NCI-H2171 treated with DMSO at 0.1 percent for 48 hours (cell line): ENCODE data around the gene ROGDI.
A peak's percentile ranks its signal among the peaks of the same experiment; 100 is the strongest.

ENCODE experiments used
- DNase-seq: peaks from one replicate; lab custom pipeline; 2025; lab: John Stamatoyannopoulos, UW

ROGDI gene

DNA sequence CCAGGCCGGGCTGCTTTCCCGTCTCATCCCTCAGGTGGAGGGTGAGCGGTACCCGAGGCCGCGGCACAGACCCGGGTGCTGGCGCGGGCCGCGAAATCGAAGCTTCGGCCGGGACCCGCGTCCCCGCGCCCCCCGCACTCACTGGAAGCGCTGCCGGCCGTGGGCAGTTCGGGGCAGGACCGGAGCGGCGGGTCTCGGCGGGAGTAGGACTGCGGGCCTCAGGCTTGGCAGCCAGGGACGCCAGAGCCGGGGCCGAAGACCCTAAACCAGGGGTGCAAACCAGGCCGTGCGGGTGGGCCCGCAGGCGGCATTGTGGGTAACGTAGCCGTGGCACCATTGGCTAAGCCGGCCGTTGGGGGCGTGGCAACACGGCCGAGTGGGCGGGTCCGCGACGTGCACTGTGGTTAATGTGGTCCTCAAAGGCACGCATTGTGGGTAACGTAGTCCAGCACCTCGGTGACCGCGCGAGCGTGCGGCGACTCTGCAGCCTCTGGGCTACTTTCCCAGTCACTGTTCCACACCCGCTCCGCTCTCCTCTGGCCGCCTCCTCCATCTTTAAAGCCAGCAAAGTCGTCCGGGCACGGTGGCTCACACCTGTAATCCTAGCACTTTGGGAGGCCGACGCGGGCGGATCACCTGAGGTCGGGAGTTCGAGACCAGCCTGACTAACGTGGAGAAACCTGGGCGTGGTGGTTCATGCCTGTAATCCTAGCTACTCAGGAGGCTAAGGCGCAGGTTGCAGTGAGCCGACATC, 35.4 kb downstream of the ROGDI start, which contains the start of gene ZNF500:
Gene ZNF500, minus strand, starts transcription at position 288 of the 754 bp plus-strand sequence. CDS start 1,184 bp downstream, outside the sequence.
- peak; percentile 93 for DNase-seq

DNA sequence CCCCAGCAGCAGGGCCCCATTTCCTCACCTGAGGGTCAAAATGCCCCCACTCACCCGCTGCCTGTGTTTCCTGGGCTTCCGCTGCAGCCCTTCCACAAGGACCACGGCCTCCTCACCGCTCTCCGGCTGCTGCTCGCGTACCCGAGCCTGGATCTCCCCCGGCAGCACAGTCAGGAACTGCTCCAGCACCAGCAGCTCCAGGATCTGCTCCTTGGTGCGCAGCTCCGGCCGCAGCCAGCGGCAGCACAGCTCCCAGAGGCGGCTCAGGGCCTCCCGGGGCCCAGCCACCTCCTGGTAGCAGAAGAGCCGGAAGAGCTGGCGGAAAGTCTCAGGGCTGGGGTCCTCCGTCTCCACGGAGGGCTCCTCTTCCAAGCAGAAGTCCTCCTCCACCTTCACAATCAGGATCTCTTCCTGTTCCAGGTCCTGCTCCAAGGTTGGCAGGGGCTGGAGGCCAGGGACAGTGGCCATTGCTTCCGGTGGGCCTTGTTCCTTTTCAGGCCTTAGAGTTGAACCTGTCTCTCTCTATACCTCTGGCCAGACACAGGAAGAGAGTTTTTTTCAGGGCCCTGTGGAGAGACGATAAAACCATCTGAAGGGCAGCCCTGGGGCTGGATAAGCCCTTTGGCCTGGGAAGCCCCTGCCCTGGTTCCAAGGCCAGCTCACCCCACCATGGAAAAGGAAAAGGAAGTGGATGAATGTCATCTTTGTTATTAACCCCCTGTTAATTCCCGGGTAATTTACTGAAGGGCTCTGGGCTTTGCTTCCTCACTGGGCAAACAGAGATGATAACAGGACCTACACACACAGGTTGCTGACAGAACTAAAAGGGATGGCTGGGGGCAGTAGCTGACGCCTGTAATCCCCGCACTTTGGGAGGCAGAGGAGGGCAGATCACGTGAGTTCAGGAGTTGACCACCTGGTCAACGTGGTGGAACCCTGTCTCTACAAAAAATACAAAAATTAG, 36.6 kb downstream of the ROGDI start:
- no peak for DNase-seq

- DNase-seq: no peak
Measured at GRCh38 chr16:4763791-4764190, 38.6 kb downstream of the ROGDI start.

- no peak for DNase-seq
Measured at GRCh38 chr16:4762205-4762604, 40.2 kb downstream of the ROGDI start.

- DNase-seq: no peak
Measured at GRCh38 chr16:4760221-4760910, 42.1 kb downstream of the ROGDI start.

- DNase-seq: no peak
Measured at GRCh38 chr16:4755687-4756086, 46.7 kb downstream of the ROGDI start.

DNA sequence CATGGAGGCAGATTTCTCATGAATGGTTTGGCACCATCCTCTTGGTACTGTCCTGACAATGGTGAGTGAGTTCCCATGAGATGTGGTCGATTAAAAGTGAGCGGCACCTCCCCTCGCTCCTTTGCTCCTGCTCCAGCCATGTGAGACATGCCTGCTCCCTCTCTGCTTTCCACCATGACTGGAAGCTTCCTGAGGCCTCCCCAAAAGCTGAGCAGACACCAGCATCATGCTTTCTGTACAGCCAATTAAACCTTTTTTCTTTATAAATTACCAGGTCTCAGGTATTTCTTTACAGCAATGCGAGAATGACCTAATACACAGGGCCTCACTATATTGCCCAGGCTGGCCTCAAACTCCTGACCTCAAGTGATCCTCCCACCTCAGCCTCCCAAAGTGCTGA, 47.6 kb downstream of the ROGDI start:
- DNase-seq: no peak

GRCh38 chr16:4753227-4753626, 49.2 kb downstream of the ROGDI start:
- DNase-seq: no peak

DNA sequence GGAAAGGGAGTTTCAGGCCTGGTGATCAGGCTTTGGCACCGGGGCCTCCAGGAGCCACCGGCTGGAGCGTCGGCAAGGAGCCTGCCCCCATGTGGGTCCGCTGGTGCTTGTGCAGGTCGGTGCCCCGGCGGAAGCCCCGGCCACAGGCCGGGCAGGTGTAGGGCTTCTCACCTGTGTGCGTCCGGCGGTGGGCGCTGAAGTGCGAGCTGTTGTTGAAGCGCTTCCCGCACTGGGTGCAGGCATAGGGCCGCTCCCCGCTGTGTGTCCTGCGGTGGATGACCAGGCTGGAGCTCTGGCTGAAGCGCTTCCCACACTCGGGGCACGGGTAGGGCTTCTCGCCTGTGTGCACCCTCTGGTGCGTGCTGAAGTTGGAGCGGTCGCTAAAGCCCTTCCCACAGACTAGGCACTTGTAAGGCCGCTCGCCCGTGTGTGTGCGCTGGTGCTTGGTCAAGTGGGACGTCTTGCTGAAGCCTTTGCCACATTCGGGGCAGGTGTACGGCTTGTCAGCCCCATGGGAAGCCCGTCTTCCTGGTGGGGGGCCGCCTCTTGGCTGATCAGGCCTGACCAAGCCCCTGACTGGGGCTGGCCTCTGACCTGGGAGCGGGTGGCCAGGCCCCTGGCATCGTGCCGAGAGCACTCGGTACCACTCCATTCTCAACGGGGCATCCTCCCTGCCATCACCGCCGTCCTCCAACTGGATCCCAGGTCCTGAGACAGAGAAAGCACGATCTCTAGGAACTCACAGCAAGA, 49.9 kb downstream of the ROGDI start:
- DNase-seq: no peak

GRCh38 chr16:4750896-4751295, 51.5 kb downstream of the ROGDI start:
- no peak for DNase-seq

DNA sequence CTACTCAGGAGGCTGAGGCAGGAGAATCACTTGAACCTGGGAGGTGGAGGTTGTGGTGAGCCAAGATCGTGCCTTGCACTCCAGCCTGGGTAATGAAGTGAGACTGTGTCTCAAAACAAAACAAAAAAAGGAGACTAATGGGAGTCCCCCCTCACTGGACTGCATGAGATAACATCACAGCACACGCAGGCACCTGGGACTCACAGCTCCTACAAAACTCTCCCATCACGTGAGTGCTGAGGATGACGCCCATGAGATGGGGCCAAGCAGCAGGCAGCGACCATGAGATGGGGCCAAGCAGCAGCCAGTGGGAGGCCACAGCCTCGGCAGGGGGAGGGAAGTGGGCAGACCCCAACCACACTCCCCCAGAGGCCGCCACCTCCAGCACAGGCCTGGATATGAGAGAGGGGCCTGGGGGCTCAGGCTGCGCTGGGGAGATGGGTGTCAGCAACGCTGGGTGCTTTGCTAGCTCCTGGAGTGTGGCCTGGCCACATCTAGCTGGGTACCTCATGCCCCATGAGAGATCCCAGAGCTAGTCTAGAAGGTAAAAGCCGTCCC, 52.7 kb downstream of the ROGDI start:
- no peak for DNase-seq

GRCh38 chr16:4748682-4749411, 53.6 kb downstream of the ROGDI start:
- no peak for DNase-seq

DNA sequence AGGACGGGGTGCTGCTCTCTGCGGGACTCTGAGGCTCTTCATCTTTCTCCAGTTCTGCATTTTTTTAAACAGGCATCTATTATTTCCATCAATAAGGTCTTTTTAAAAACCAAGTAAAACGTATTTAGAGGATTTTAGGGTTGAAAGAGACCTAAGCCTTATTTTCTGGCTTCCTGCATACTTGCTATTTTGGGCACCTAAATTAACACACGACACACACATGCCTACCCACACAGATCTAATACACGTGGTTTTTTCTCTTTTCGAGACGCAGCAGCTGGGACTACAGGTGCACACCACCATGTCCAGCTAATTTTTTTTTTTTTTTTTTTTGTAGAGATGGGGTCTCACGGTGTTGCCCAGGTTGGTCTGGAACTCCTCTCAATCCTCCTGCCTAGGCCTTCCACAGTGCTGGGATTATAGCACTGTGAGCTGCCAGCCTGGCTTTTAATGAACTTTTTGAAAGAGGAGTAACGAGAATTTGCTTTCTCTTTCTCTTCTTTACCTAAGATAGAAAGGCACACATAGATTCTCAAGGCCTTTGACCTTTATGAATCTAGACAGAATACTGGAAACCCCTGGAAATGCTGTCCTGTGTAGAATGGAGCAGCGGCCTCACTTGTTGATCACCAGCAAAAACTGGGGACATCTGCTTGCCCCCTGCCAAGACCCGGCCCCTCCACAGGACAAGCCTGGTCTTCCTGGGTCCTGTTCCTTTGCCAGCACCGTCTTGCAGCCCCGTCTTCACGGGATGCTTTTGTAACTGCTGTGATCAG, 54.3 kb downstream of the ROGDI start:
- no peak for DNase-seq

DNA sequence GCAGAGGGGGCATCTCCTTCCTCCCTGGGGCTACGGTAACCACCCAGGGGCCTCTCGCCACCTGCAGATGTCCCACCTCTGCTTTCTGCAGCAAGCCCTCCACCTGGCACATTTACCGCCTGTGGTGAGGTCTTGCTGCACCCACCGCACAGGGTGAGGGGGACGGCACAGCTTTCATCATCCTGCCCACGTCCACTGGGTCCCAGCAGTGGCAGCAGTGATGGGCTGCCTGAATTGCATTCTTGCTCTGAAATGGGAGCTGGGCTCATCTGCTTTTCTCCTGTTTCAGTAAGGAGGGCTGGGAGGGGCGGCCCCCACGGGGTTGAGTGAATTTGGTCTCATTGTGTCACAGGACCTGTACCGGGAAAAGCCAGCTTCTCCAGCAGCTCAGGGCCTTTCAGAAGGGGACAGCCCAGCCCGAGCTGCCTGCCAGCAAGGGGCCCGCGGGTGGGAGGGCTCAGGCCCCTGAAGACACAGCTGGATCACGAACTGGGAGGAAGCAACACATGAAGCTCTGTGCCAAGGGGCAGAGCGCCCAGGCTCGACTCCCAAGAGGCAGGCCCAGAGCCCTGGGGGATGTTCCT, 55.4 kb downstream of the ROGDI start:
- DNase-seq: no peak
